IPS-18a (cell line): ENCODE data around the gene ORC1.

Source experiments
- H3K27ac ChIP-seq: one replicate; pipeline ENCODE4 v1.5.1; 2013; ENCODE audit warnings: low read length
- H3K27me3 ChIP-seq: one replicate; pipeline ENCODE4 v1.6.1; 2013; ENCODE audit warnings: mild to moderate bottlenecking, low read length; ENCODE audit not compliant: control insufficient read depth, insufficient read depth
- H3K36me3 ChIP-seq: one replicate; pipeline ENCODE4 v1.6.1; 2013; ENCODE audit warnings: low read depth, low read length; ENCODE audit not compliant: control insufficient read depth
- H3K4me1 ChIP-seq: one replicate; pipeline ENCODE4 v1.6.1; 2013; ENCODE audit warnings: low read depth, low read length; ENCODE audit not compliant: control insufficient read depth
- H3K4me3 ChIP-seq: one replicate; pipeline ENCODE4 v1.5.1; 2013; ENCODE audit warnings: low read length
- H3K9ac ChIP-seq: one replicate; pipeline ENCODE4 v1.6.1; 2013; ENCODE audit warnings: mild to moderate bottlenecking, low read length, moderate library complexity
- H3K9me3 ChIP-seq: one replicate; pipeline ENCODE4 v1.6.1; 2013; ENCODE audit warnings: low read depth, low read length; ENCODE audit not compliant: control insufficient read depth

Gene ORC1

DNA sequence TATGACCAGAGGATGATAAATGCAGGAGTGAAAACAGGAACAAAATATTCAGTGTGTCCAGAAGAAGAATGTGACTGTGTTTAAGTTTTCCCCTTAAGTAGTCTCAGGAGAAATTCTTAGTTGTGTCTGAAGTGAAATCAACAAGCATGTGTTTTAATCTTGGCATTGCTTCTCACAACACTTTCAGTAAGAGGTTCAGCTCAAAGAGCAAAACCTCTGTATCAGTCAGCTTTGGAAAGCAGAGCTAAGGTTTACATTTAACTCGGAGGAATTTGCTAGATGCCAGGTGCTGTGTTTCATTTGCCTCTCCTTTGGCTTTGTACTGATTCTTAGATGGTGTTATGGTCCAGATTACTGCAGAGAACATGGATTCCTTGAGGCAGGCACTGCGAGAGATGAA is 66.8 kb downstream of the ORC1 start:
- no peaks in the 10 kb centered on the region for H3K27me3 ChIP-seq
- no peaks in the 10 kb centered on the region for H3K4me1 ChIP-seq
- peaks cover 8% of the 10 kb centered on the region for H3K36me3 ChIP-seq
- H3K9ac ChIP-seq, result no peak overlapping the region
- H3K4me3 ChIP-seq, result no peak overlapping the region
- H3K9me3 ChIP-seq, result no peaks in the 10 kb centered on the region
- H3K27ac ChIP-seq, result no peak overlapping the region

DNA sequence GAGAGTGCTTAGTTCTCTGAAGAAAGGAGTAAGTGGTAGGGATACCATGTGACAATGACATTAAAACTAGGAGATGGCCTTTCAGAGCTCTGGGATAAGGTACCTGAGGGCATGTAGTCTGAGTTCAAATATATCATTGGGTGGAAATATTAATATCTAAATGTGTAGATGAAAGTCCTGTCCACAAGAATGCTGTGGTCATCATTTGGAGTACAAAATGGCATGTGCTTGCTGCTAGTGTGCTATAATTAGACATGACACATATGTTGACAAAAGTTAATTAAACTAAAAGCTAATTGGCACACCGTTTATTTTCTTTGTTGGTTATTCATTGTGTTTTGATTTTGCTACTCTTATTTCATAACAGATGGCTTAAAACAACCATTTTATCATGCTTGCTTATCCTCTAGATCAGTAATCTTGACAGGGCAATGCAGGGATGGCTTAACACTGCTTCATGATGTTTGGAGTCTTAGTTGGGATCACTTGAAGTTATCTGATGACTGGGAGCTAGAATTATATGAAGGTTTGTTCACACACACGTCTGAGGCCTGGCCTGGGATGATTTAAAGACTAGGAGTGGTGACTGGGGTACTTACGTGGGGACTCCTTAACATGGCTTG is 69.2 kb downstream of the ORC1 start:
- Histone ChIP-seq H3K4me1 (no peaks in the 10 kb centered on the region), H3K27me3 (no peaks in the 10 kb centered on the region), H3K27ac (no peak overlapping the region), H3K4me3 (no peak overlapping the region), H3K9ac (no peak overlapping the region), H3K36me3 (peaks cover 8% of the 10 kb centered on the region), H3K9me3 (no peaks in the 10 kb centered on the region)

DNA sequence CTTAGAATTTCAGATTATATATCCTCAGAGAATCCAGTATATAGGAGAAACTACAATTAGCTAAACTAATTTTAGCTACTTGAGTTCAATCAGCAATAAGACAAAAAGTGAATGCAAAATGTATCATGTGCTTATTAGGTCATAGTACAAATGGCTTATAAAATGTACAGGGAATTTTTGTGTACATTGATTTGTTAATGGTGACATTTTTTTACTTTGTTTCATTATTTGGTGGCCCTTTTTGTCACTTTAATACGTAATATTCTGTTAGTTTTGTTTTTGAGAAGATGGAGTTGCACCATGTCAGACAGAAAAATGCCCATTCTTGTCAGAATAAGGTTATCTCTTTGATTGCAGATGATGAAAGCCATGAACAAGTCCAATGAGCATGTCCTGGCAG is 71.8 kb downstream of the ORC1 start:
- Histone ChIP-seq H3K4me1 (no peaks in the 10 kb centered on the region), H3K27me3 (no peaks in the 10 kb centered on the region), H3K27ac (no peak overlapping the region), H3K9ac (no peak overlapping the region), H3K9me3 (no peaks in the 10 kb centered on the region), H3K4me3 (no peak overlapping the region), H3K36me3 (peaks cover 4% of the 10 kb centered on the region)

DNA sequence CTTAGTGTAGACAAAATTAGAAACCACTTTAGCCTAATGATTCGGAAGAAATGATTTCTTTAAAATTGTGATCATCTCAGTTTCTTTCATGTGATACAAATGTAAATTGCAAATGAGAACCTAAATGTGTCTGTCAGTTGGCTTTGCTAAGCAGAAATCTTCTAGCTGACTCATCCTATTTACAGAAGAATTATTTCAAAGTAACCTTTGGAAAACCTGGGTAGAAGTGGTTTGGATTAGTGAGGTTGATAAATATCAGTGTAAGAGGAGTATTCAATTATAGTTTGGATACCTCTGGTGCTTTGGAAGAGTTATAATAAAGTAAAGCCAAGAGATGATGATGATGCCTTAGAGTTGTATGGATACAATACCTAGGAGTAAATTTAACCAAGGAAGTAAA is 75.6 kb downstream of the ORC1 start:
- H3K36me3 ChIP-seq, result no peaks in the 10 kb centered on the region
- H3K9me3 ChIP-seq, result no peaks in the 10 kb centered on the region

DNA sequence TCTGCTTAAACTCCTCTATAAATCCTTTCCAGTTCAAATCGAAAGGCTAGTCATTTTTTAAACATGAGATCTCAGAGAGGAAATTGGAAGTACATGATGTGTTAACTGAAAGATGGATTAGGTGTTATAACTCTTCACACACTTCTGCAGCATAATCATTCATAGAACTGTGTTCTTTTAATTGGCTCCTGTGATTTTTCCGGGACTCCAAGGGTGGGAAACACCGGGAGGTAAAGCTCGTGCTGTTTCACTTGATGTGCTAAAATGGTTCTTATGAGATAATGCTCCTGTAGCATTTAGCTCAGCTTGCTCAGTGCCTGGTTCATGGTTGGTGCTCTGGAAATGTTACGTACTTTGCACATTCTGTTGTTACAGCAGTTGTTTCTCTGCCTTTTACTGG is 78.4 kb downstream of the ORC1 start:
- Histone ChIP-seq H3K9ac (no peak overlapping the region), H3K9me3 (no peaks in the 10 kb centered on the region)

More for the DNA sequence above, 75.6 kb downstream of the ORC1 start:
- H3K4me1 ChIP-seq, result peaks cover 5% of the 10 kb centered on the region
- H3K9ac ChIP-seq, result no peak overlapping the region
- H3K27me3 ChIP-seq, result no peaks in the 10 kb centered on the region
- no peak overlapping the region for H3K4me3 ChIP-seq
- H3K27ac ChIP-seq, result no peak overlapping the region

DNA sequence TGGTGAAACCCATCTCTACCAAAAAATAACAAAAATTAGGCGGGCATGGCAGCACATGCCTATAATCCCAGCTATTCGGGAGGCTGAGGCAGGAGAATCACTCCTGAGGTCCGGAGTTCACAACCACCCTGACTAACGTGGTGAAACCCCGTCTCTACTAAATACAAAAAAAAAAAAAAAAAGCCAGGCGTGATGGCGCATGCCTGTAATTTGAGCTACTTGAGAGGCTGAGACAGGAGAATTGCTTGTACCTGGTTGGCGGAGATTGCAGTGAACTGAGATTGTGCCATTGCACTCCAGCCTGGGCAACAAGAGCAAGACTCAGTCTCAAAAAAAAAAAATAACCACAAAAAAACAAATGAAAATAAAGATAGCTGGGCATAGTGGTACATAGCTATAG is 80.5 kb downstream of the ORC1 start:
- H3K4me1 ChIP-seq, result peaks cover 5% of the 10 kb centered on the region
- no peaks in the 10 kb centered on the region for H3K36me3 ChIP-seq
- no peak overlapping the region for H3K27ac ChIP-seq
- no peak overlapping the region for H3K9ac ChIP-seq
- H3K27me3 ChIP-seq, result no peaks in the 10 kb centered on the region
- no peaks in the 10 kb centered on the region for H3K9me3 ChIP-seq
- no peak overlapping the region for H3K4me3 ChIP-seq

More for the DNA sequence above, 78.4 kb downstream of the ORC1 start:
- no peaks in the 10 kb centered on the region for H3K27me3 ChIP-seq
- no peak overlapping the region for H3K27ac ChIP-seq
- peaks cover 5% of the 10 kb centered on the region for H3K4me1 ChIP-seq
- H3K36me3 ChIP-seq, result no peaks in the 10 kb centered on the region
- no peak overlapping the region for H3K4me3 ChIP-seq
